H1 (cell line): ENCODE results near the gene TXNDC11. TPM values are rescaled to one million over a fixed set of nuclear protein-coding genes. Genes with fewer than 3 reads are reported as not detected.

ENCODE experiments used
- CTCF ChIA-PET: fragments of 300-600 bp; sonication (Branson Sonifier 250); formaldehyde crosslinking; loops from one replicate; lab custom pipeline; 2021; ENCODE audit not compliant: partially characterized antibody; lab: Charles Lee
- POLR2A ChIA-PET: fragments of 300-600 bp; sonication (Branson Sonifier 250); formaldehyde crosslinking; loops from one replicate; lab custom pipeline; 2021; ENCODE audit warnings: inconsistent platforms; ENCODE audit not compliant: partially characterized antibody; lab: Charles Lee
- DNase-seq, 2 experiments: peaks; one replicate each; pipeline versions ENCODE4 v3.0.0 to v3.0.0-alpha.2; 2010 to 2022; ENCODE audit warnings: low spot score in 2 of 2, low read depth in 1 of 2, mixed read lengths in 1 of 2
- FAIRE-seq: peaks from 2 replicates; lab custom pipeline; 2011; peaks lifted over from hg19 to GRCh38; lab: Jason Lieb, UNC
- H2AFZ ChIP-seq: 2 replicates; pipeline ENCODE4 v1.8.1; 2012; ENCODE audit warnings: low read length, inconsistent platforms
- H2AK5ac ChIP-seq: 2 replicates; pipeline ENCODE4 v1.6.1; 2013; ENCODE audit warnings: low read depth, low read length
- H2BK120ac ChIP-seq: replicated peaks from 2 replicates; pipeline ENCODE3; 2013; ENCODE audit warnings: low read depth, low read length, inconsistent platforms
- H2BK12ac ChIP-seq: 2 replicates; pipeline ENCODE4 v1.6.1; 2013; ENCODE audit warnings: low read depth, low read length
- H2BK15ac ChIP-seq: 2 replicates; pipeline ENCODE4 v1.6.1; 2013; ENCODE audit warnings: low read length
- H2BK20ac ChIP-seq: 2 replicates; pipeline ENCODE4 v1.6.1; 2013; ENCODE audit warnings: low read length
- H2BK5ac ChIP-seq: 2 replicates; pipeline ENCODE4 v1.6.1; 2013; ENCODE audit warnings: low read depth, low read length
- H3K14ac ChIP-seq: 2 replicates; pipeline ENCODE4 v1.6.1; 2013; ENCODE audit warnings: inconsistent platforms; ENCODE audit not compliant: insufficient read length
- H3K18ac ChIP-seq: 2 replicates; pipeline ENCODE4 v1.6.1; 2013; ENCODE audit warnings: low read length; ENCODE audit errors: extremely low read depth
- H3K23ac ChIP-seq: 2 replicates; pipeline ENCODE4 v1.6.1; 2013; ENCODE audit warnings: inconsistent platforms; ENCODE audit not compliant: insufficient read length
- H3K23me2 ChIP-seq: 2 replicates; pipeline ENCODE4 v1.6.1; 2013; ENCODE audit warnings: low read depth, low read length
- H3K27ac ChIP-seq: 2 replicates; pipeline ENCODE4 v1.6.1; 2011; ENCODE audit warnings: low read depth, low read length, inconsistent platforms
- H3K27me3 ChIP-seq, 4 experiments: replicated peaks in 1 of 4; 1 replicate in 1 of 4; 2 replicates in 3 of 4; pipeline versions ENCODE4 v1.6.1 to v1.8.1; 2011 to 2013; ENCODE audit warnings: low read length in 3 of 4, mild to moderate bottlenecking in 3 of 4, inconsistent platforms in 2 of 4, mixed read lengths in 2 of 4, moderate library complexity in 1 of 4; ENCODE audit not compliant: control insufficient read depth in 3 of 4, insufficient read depth in 3 of 4; ENCODE audit errors: extremely low read depth in 1 of 4
- H3K36me3 ChIP-seq, 4 experiments: 2 replicates each; pipeline versions ENCODE4 v1.6.1 to v1.8.1; 2011 to 2013; ENCODE audit warnings: mild to moderate bottlenecking in 4 of 4, low read length in 3 of 4, moderate library complexity in 2 of 4, control low read depth in 1 of 4, inconsistent platforms in 1 of 4; ENCODE audit not compliant: insufficient read depth in 4 of 4, control insufficient read depth in 2 of 4
- H3K4ac ChIP-seq: replicated peaks from 2 replicates; pipeline ENCODE3; 2013; ENCODE audit warnings: low read length, low read depth, mixed read lengths, inconsistent platforms; ENCODE audit not compliant: insufficient read length
- H3K4me1 ChIP-seq, 4 experiments: replicated peaks in 1 of 4; 1 replicate in 1 of 4; 2 replicates in 3 of 4; pipeline versions ENCODE4 v1.6.1 to v1.8.1; 2011 to 2013; ENCODE audit warnings: low read length in 3 of 4, inconsistent platforms in 2 of 4, mixed read lengths in 1 of 4; ENCODE audit not compliant: insufficient read depth in 4 of 4, control insufficient read depth in 3 of 4
- H3K4me2 ChIP-seq, 2 experiments: 2 replicates each; pipeline versions ENCODE4 v1.6.1 to v1.8.1; 2011 to 2013; ENCODE audit warnings: low read depth in 2 of 2, low read length in 2 of 2, control low read depth in 1 of 2, inconsistent platforms in 1 of 2, mild to moderate bottlenecking in 1 of 2; ENCODE audit not compliant: insufficient read depth in 1 of 2
- H3K4me3 ChIP-seq, 4 experiments: fragments of 200-600, 300-600 bp in 1 of 4; sonication (generic), shearing (Covaris generic), sonication (Bioruptor Twin) in 1 of 4; 2 replicates each; pipeline versions ENCODE4 v1.5.1 to v1.8.1; 2011 to 2016; ENCODE audit warnings: low read length in 4 of 4, low read depth in 3 of 4, control low read depth in 2 of 4, inconsistent platforms in 2 of 4, mild to moderate bottlenecking in 2 of 4, mixed read lengths in 1 of 4, moderate library complexity in 1 of 4; ENCODE audit not compliant: insufficient read depth in 2 of 4; ENCODE audit errors: extremely low read depth in 1 of 4
- H3K56ac ChIP-seq: replicated peaks from 2 replicates; pipeline ENCODE3; 2013; ENCODE audit warnings: low read depth, mild to moderate bottlenecking, mixed read lengths, low read length, inconsistent platforms; ENCODE audit not compliant: insufficient read length
- H3K79me1 ChIP-seq: 2 replicates; pipeline ENCODE4 v1.6.1; 2013; ENCODE audit warnings: low read depth, low read length, control low read depth
- H3K79me2 ChIP-seq, 2 experiments: 2 replicates each; pipeline versions ENCODE4 v1.6.1 to v1.8.1; 2012 to 2013; ENCODE audit warnings: low read length in 2 of 2, mild to moderate bottlenecking in 2 of 2, inconsistent platforms in 1 of 2; ENCODE audit not compliant: insufficient read depth in 2 of 2, control insufficient read depth in 1 of 2
- H3K9ac ChIP-seq, 4 experiments: replicated peaks in 1 of 4; 1 replicate in 1 of 4; 2 replicates in 3 of 4; pipeline versions ENCODE4 v1.6.1 to v1.8.1; 2011 to 2013; ENCODE audit warnings: low read depth in 3 of 4, low read length in 3 of 4, control low read depth in 2 of 4, mild to moderate bottlenecking in 2 of 4, moderate library complexity in 2 of 4, inconsistent platforms in 1 of 4; ENCODE audit errors: extremely low read depth in 1 of 4
- H3K9me3 ChIP-seq, 2 experiments: 2 replicates each; pipeline versions ENCODE4 v1.6.1 to v1.8.1; 2012 to 2013; ENCODE audit warnings: mild to moderate bottlenecking in 2 of 2, moderate library complexity in 2 of 2, control low read depth in 1 of 2, inconsistent platforms in 1 of 2, low read depth in 1 of 2, low read length in 1 of 2, mixed read lengths in 1 of 2; ENCODE audit not compliant: insufficient read depth in 2 of 2
- H4K20me1 ChIP-seq, 2 experiments: replicated peaks in 1 of 2; 2 replicates each; pipeline versions ENCODE3 to v1.8.1; 2011 to 2013; ENCODE audit warnings: inconsistent platforms in 2 of 2, low read length in 2 of 2, mild to moderate bottlenecking in 1 of 2; ENCODE audit not compliant: insufficient read depth in 2 of 2, control insufficient read depth in 1 of 2
- H4K5ac ChIP-seq: 2 replicates; pipeline ENCODE4 v1.6.1; 2013; ENCODE audit warnings: low read length, low read depth, mixed read lengths, inconsistent platforms; ENCODE audit not compliant: insufficient read length
- H4K8ac ChIP-seq: 2 replicates; pipeline ENCODE4 v1.8.0; 2013; ENCODE audit warnings: mild to moderate bottlenecking, moderate library complexity, low read length, inconsistent platforms; ENCODE audit not compliant: insufficient read depth; ENCODE audit errors: extremely low read depth
- H4K91ac ChIP-seq: replicated peaks from 2 replicates; pipeline ENCODE3; 2013; ENCODE audit warnings: low read length, mixed read lengths, inconsistent platforms; ENCODE audit not compliant: insufficient read length
- BCL11A ChIP-seq, 2 experiments: IDR thresholded peaks; one replicate each; pipeline ENCODE4 v1.6.1; 2011; ENCODE audit warnings: low read depth in 2 of 2, low read length in 2 of 2, mild to moderate bottlenecking in 2 of 2
- CBX8 ChIP-seq: fragments of 300-800, 300-1000 bp; sonication (generic); IDR thresholded peaks from 2 replicates; pipeline ENCODE4 v1.7.1; 2016; ENCODE audit warnings: low read depth, low read length, borderline replicate concordance
- CREB1 ChIP-seq: IDR thresholded peaks from 2 replicates; pipeline ENCODE4 v1.6.1; 2012; ENCODE audit warnings: inconsistent platforms
- KDM5A ChIP-seq: fragments of 200-600 bp; IDR thresholded peaks from 2 replicates; pipeline ENCODE4 v1.7.1; 2012; ENCODE audit warnings: mild to moderate bottlenecking, low read length, inconsistent platforms, mixed read lengths
- POLR2A ChIP-seq, 2 experiments: IDR thresholded peaks; 1 replicate in 1 of 2; 2 replicates in 1 of 2; pipeline ENCODE4 v1.6.1; 2011; ENCODE audit warnings: low read depth in 2 of 2, low read length in 2 of 2, mild to moderate bottlenecking in 2 of 2; ENCODE audit errors: control extremely low read depth in 1 of 2
- RXRA ChIP-seq: IDR thresholded peaks from 2 replicates; pipeline ENCODE4 v1.6.1; 2011; ENCODE audit warnings: low read depth, mild to moderate bottlenecking, low read length, moderate library complexity; ENCODE audit not compliant: insufficient read depth
- WGBS, 2 experiments: shearing (Covaris generic) in 1 of 2; methylation state at CpG; one replicate each; pipeline versions ENCODE4 v1.1.6 to v1.1.7; 2013 to 2015; ENCODE audit warnings: low lambda C conversion rate in 2 of 2, mixed read lengths in 2 of 2, inconsistent platforms in 1 of 2, low coverage in 1 of 2, missing lambda C conversion rate in 1 of 2; ENCODE audit not compliant: insufficient replicate concordance in 2 of 2, insufficient coverage in 1 of 2, insufficient read length in 1 of 2; ENCODE audit errors: extremely low coverage in 1 of 2, missing lambda C conversion rate in 1 of 2; 5-methylcytosine and 5-hydroxymethylcytosine counted together
- polyA plus RNA-seq, 7 experiments: library from polyadenylated mRNA; depleted of rRNA in 3 of 7; stranded (reverse) in 5 of 7; unstranded in 2 of 7; fragments of >200 nt in 5 of 7; fragments of 200-250 nt in 2 of 7; gene quantifications; 1 replicate in 5 of 7; 2 replicates in 1 of 7; 4 replicates in 1 of 7; pipeline versions ENCODE4 v1.2.1 to v1.2.3, GENCODE V29; 2011 to 2013; ENCODE audit warnings: missing spikeins in 2 of 7, mixed read lengths in 2 of 7
- total RNA-seq: library from RNA; stranded (reverse); fragmentation: NEBNext Ultra II Directional; extraction: Animal tissue kit (Norgen Biotek cat#: 25700); gene quantifications from 2 replicates; pipeline ENCODE4 v1.2.1, GENCODE V29; 2021
- TF ChIP-seq, protein P1 (sequence below): IDR thresholded peaks from 2 replicates; pipeline ENCODE4 v1.6.1; 2012; ENCODE audit warnings: low read length, inconsistent platforms
- TF ChIP-seq, protein P2 (sequence below): IDR thresholded peaks from 2 replicates; pipeline ENCODE4 v1.6.1; 2011; ENCODE audit warnings: low read depth, mild to moderate bottlenecking, low read length; ENCODE audit not compliant: insufficient read depth
- TF ChIP-seq, protein P3 (sequence below): IDR thresholded peaks from 2 replicates; pipeline ENCODE4 v1.6.1; 2012; ENCODE audit warnings: inconsistent platforms

TXNDC11 gene
- total and polyA plus RNA-seq, 2 of the 8 experiments (the other 6 are each of a cell fraction or from before 2014, with no cell fraction given), result 13.5 to 13.8 TPM

DNA sequence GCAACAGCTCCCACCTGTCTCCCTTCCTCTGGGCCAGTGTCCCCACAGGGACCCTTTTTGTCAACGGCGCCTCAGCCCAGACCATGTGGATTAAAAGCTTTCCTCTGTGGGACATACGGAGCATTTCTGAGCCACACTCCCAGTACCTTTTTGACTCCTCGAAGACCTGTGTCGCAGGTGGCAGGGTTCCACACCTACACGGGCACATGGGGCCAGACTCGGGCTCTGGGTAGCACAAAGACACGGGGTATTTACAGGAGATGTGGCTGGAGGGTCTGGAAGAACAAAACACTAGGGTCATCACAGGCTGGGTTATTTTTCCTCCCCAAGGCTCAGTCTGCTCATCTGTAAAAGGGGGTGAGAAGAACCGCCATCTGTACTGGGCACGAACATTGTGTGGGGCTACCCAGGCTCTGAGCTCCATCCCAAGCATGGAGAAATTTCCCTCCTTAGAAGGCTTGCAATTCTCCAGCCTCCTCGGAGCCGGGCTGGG, 106.9 kb downstream of the TXNDC11 start:
- peak overlapping the region in 3 of 4 experiments; percentile 15 to 65 (median 62); a peak in 6 of 7 replicates for H3K9ac ChIP-seq
- TF ChIP-seq CBX8, result no peak
- TF ChIP-seq CREB1, result no peak
- TF ChIP-seq BCL11A (IDR thresholded peaks at IDR 0.05; ENCODE audit: low read depth in 2 of 2, low read length in 2 of 2), result no peak
- no peak for TF ChIP-seq POLR2A (IDR thresholded peaks at IDR 0.05; ENCODE audit: control extremely low read depth in 1 of 2, low read depth in 2 of 2, low read length in 2 of 2)
- TF ChIP-seq, protein P1, sequence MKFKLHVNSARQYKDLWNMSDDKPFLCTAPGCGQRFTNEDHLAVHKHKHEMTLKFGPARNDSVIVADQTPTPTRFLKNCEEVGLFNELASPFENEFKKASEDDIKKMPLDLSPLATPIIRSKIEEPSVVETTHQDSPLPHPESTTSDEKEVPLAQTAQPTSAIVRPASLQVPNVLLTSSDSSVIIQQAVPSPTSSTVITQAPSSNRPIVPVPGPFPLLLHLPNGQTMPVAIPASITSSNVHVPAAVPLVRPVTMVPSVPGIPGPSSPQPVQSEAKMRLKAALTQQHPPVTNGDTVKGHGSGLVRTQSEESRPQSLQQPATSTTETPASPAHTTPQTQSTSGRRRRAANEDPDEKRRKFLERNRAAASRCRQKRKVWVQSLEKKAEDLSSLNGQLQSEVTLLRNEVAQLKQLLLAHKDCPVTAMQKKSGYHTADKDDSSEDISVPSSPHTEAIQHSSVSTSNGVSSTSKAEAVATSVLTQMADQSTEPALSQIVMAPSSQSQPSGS, result no peak
- TF ChIP-seq, protein P2, sequence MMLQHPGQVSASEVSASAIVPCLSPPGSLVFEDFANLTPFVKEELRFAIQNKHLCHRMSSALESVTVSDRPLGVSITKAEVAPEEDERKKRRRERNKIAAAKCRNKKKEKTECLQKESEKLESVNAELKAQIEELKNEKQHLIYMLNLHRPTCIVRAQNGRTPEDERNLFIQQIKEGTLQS, result no peak
- no peak for TF ChIP-seq RXRA
- TF ChIP-seq, protein P3, sequence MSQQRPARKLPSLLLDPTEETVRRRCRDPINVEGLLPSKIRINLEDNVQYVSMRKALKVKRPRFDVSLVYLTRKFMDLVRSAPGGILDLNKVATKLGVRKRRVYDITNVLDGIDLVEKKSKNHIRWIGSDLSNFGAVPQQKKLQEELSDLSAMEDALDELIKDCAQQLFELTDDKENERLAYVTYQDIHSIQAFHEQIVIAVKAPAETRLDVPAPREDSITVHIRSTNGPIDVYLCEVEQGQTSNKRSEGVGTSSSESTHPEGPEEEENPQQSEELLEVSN, result peak; percentile 59; the same call in 1 of the 2 replicates
- no peak for TF ChIP-seq KDM5A

More for the DNA sequence above, 106.9 kb downstream of the TXNDC11 start:
- Histone ChIP-seq H3K9me3 (no peaks in the 10 kb centered on the region), H2BK5ac (peak overlapping the region; percentile 53; the same call in 1 of the 2 replicates), H3K4me2 (peak overlapping the region; percentile 65 to 72), H3K79me1 (no peaks in the 10 kb centered on the region; the same call in 1 of the 2 replicates), H3K23ac (no peak overlapping the region), H3K36me3 (no peaks in the 10 kb centered on the region), H2BK120ac (no peak overlapping the region), H4K8ac (peak overlapping the region; percentile 19; the same call in 1 of the 2 replicates), H3K18ac (peak overlapping the region; percentile 86), H4K91ac (no peak overlapping the region), H3K27me3 (no peaks in the 10 kb centered on the region), H3K27ac (peak overlapping the region; percentile 65; the same call in 1 of the 2 replicates), H2BK15ac (0 out of 2 replicates have a peak overlapping the region, but pooled peaks have one; percentile 46), H2AFZ (no peak overlapping the region), H3K23me2 (peaks cover 8% of the 10 kb centered on the region; the same call in 1 of the 2 replicates), H3K79me2 (no peaks in the 10 kb centered on the region), H2BK20ac (no peak overlapping the region; the same call in 1 of the 2 replicates), H3K56ac (no peak overlapping the region), H4K5ac (peak overlapping the region; percentile 80), H4K20me1 (peaks cover 0 to 2% of the 10 kb centered on the region in 2 experiments), H3K14ac (peak overlapping the region; percentile 37), H3K4ac (no peak overlapping the region), H2AK5ac (peak overlapping the region; percentile 30; the same call in 1 of the 2 replicates), H3K4me1 (peaks cover 0 to 23% (median 18%) of the 10 kb centered on the region in 4 experiments; a peak in 6 of 7 replicates), H3K4me3 (peak overlapping the region; percentile 6 to 47 (median 32); a peak in 6 of 8 replicates), H2BK12ac (peak overlapping the region; percentile 75)
- DNase-seq (no peak), FAIRE-seq (no peak)
- ChIA-PET POLR2A (interaction anchor here (0.7 to 3.7 kb wide), 24 partner anchors 9 to 229 kb away, joined by 3 to 23 read pairs (median 5); partner anchors contain the start of gene SNN), CTCF (interaction anchor here (1.0 to 4.2 kb wide), 11 partner anchors 9 to 263 kb away, joined by 3 to 24 read pairs (median 5); no protein-coding TSS in a partner anchor)
- 68% methylated on average over 12 of the region's 12 CpGs; no CpG with 5 or more reads in 1 of the 2 experiments for WGBS, 2 experiments
